HUES48 (cell line): ENCODE data around the gene ANKRD24.
A peak's percentile ranks its signal among the peaks of the same experiment; 100 is the strongest.
"Not testable (repeated sequence)": the region's sequence is repeated elsewhere in the genome, so short reads cannot be mapped to it uniquely, and the experiment has no call there.

Source experiments
- H3K27ac ChIP-seq: one replicate; pipeline ENCODE4 v1.7.0; 2013; ENCODE audit warnings: low read depth, low read length, inconsistent platforms
- H3K27me3 ChIP-seq: 2 replicates; pipeline ENCODE4 v1.6.1; 2013; ENCODE audit warnings: mild to moderate bottlenecking, low read length; ENCODE audit not compliant: control insufficient read depth, insufficient read depth
- H3K36me3 ChIP-seq: 2 replicates; pipeline ENCODE4 v1.6.1; 2013; ENCODE audit warnings: low read length; ENCODE audit not compliant: control insufficient read depth, insufficient read depth
- H3K4me1 ChIP-seq: 2 replicates; pipeline ENCODE4 v1.6.1; 2013; ENCODE audit warnings: mild to moderate bottlenecking, low read length; ENCODE audit not compliant: control insufficient read depth, insufficient read depth
- H3K4me3 ChIP-seq: 2 replicates; pipeline ENCODE4 v1.5.1; 2013; ENCODE audit warnings: mild to moderate bottlenecking, low read depth, low read length
- H3K9ac ChIP-seq: 2 replicates; pipeline ENCODE4 v1.6.1; 2013; ENCODE audit warnings: mild to moderate bottlenecking, low read depth, low read length, moderate library complexity
- H3K9me3 ChIP-seq: 2 replicates; pipeline ENCODE4 v1.6.1; 2013; ENCODE audit warnings: low read length; ENCODE audit not compliant: control insufficient read depth, insufficient read depth

Gene ANKRD24

GRCh38 chr19:4233282-4233853 lies 50.9 kb downstream of the ANKRD24 start:
- no peak overlapping the region for H3K9ac ChIP-seq
- H3K9me3 ChIP-seq = no peaks in the 10 kb centered on the region
- peaks cover 4% of the 10 kb centered on the region; the same call in 1 of the 2 replicates for H3K27me3 ChIP-seq
- no peaks in the 10 kb centered on the region for H3K36me3 ChIP-seq
- no peak overlapping the region for H3K4me3 ChIP-seq
- no peak overlapping the region for H3K27ac ChIP-seq
- no peaks in the 10 kb centered on the region; the same call in 1 of the 2 replicates for H3K4me1 ChIP-seq

DNA sequence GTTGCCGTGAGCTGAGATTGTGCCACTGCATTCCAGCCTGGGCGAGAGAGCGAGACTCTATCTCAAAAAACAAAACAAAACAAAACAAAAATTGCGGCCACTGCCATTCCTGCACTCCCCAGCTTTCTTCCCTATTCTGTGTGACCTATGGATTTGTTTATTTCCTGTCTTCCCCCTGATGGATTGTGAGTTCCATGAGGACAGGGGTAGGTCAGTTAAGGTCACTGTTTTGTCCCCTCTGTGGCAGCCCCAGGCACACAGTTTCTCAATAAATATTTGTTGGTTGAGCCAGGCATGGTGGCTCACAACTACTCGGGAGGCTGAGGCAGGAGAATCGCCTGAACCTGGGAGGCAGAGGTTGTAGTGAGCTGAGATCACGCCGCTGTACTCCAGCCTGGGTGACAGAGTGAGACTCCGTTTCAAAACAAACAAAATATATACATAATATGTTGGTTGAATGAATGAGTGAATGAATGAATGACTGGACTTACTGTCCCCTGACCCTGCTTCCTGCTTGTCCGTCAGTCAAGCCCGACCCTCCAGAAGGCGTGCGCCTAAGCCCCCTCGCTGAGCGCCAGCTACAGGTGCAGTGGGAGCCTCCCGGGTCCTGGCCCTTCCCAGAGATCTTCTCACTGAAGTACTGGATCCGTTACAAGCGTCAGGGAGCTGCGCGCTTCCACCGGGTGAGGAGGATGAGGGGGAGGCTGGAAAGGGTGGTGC lies 51.8 kb downstream of the ANKRD24 start:
- Histone ChIP-seq H3K27ac (no peak overlapping the region), H3K9me3 (no peaks in the 10 kb centered on the region), H3K9ac (no peak overlapping the region), H3K4me3 (no peak overlapping the region), H3K27me3 (no peaks in the 10 kb centered on the region), H3K36me3 (no peaks in the 10 kb centered on the region), H3K4me1 (no peaks in the 10 kb centered on the region; the same call in 1 of the 2 replicates)

DNA sequence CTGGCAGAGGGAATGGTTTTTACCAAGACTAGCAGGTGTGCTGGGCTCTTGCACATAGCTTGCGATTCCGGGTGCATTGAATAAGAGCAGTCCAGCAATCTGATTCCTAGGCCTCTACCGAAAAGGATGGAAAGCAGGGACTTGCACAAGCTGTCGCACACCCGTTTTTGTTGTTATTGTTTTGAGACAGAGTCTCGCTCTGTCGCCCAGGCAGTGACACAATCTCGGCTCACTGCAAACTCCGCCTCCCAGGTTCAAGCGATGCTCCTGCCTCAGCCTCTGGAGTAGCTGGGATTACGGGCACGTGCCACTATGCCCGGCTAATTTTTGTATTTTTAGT lies 52.3 kb downstream of the ANKRD24 start:
- no peaks in the 10 kb centered on the region for H3K36me3 ChIP-seq
- H3K27ac ChIP-seq = no peak overlapping the region
- no peaks in the 10 kb centered on the region for H3K27me3 ChIP-seq
- H3K4me3 ChIP-seq = no peak overlapping the region
- no peaks in the 10 kb centered on the region for H3K9me3 ChIP-seq
- H3K9ac ChIP-seq = no peak overlapping the region
- no peaks in the 10 kb centered on the region for H3K4me1 ChIP-seq

- H3K36me3 ChIP-seq, H3K9ac ChIP-seq, H3K9me3 ChIP-seq, H3K27me3 ChIP-seq, H3K4me3 ChIP-seq, H3K4me1 ChIP-seq, H3K27ac ChIP-seq: not testable (repeated sequence)
Measured at GRCh38 chr19:4237510-4237909, 55.0 kb downstream of the ANKRD24 start.

- Histone ChIP-seq H3K9ac (no peak overlapping the region), H3K27ac (no peak overlapping the region), H3K9me3 (no peaks in the 10 kb centered on the region), H3K36me3 (no peaks in the 10 kb centered on the region), H3K4me1 (no peaks in the 10 kb centered on the region), H3K4me3 (no peak overlapping the region), H3K27me3 (no peaks in the 10 kb centered on the region)
Measured at GRCh38 chr19:4238831-4239230, 56.3 kb downstream of the ANKRD24 start.

- Histone ChIP-seq H3K4me3 (no peak overlapping the region), H3K27ac (no peak overlapping the region), H3K36me3 (no peaks in the 10 kb centered on the region), H3K9ac (no peak overlapping the region), H3K27me3 (no peaks in the 10 kb centered on the region), H3K4me1 (no peaks in the 10 kb centered on the region), H3K9me3 (no peaks in the 10 kb centered on the region)
Measured at GRCh38 chr19:4241824-4242430, 59.4 kb downstream of the ANKRD24 start.

DNA sequence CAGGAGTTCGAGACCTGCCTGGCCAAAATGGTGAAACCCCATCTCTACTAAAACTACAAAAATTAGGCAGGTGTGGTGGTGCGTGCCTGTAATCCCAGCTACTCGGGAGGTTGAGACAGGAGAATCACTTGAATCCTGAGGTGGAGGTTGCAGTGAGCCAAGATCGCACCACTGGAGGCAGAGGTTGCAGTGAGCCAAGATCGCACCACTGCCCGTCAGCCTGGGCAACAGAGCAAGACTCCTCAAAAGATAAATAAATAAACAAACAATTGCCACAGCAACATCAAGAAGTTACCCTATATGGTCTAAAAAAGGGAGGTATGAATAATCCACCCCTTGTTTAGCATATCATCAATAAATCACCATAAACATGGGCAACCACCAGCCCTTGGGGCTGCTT lies 63.4 kb downstream of the ANKRD24 start:
- not testable (repeated sequence) for H3K9me3 ChIP-seq, H3K4me1 ChIP-seq, H3K27ac ChIP-seq, H3K9ac ChIP-seq, H3K27me3 ChIP-seq, H3K4me3 ChIP-seq
- peaks cover 19% of the 10 kb centered on the region for H3K36me3 ChIP-seq

DNA sequence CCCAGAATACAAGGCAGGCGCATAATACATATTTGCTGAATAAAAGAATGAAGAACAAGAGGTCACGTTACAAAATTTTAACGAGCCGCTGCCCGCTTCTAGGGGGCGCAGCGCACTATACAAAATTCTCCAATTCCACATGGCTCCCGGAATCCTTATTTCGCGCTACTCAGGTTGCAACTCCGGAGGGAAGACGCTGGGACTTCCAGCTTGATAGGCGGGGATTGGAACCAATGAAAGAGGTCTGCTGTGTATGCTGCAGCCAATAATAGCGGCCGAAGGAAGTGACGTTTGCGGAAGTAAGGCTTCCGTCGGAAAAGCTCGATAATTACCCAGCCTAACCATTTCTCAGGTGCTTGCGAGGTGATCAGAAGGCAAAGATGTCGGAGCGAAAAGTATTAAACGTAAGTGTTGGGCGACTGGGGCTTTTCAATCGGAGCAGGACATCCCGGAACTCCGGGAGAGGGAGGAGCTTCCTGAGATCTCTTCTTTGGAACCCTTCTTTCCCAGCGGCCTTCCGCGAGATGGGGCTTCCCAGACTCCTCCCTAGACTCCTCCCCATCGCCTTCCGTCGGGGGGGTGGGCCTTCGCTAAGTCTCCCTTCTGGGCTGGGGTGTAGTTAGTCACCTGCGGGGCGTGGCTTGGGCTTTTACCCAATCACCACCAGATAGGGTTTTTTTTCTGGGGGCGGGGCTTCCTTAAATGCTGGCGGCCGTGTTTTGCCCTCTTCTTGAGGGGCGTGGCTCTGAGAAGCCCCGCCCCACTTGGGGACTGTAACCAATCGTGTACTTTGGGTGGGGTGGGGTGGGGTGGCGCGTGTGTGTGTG lies 64.5 kb downstream of the ANKRD24 start, which contains the start of gene YJU2:
Gene YJU2 (plus strand): TSS at position 314 of the 827 bp plus-strand sequence. CDS start 67 bp downstream, at position 381.
- peak within 1 kb of the TSS; percentile 98 for H3K27ac ChIP-seq
- peak within 1 kb of the TSS; percentile 97 for H3K9ac ChIP-seq

DNA sequence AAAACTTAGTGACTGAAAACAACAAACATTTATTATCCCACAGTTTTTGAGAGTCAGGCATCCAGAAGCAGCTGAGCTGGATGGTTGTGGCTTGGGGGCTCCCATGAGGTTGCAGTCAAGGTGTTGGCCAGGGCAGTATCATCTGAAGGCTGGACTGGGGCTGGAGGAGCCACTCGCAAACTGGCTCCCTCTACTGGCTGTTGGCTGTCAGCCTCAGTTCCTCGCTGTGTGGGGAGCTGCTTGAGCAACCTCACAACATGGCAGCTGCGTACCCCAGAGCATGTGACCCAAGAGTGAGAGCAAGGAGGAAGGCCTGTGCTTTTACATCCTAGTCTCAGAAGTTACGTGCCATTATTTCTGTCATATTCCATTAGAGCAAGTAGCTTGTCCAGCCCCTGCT lies 74.1 kb downstream of the ANKRD24 start:
- Histone ChIP-seq H3K4me1 (no peaks in the 10 kb centered on the region), H3K9me3 (peaks cover 11% of the 10 kb centered on the region), H3K36me3 (peaks cover 67% of the 10 kb centered on the region)

More for the DNA sequence above, 64.5 kb downstream of the ANKRD24 start, which contains the start of gene YJU2:
- Histone ChIP-seq H3K36me3 (peaks cover 28% of the 10 kb centered on the region), H3K4me3 (peak within 1 kb of the TSS; percentile 94), H3K27me3 (no peaks in the 10 kb centered on the region), H3K9me3 (no peaks in the 10 kb centered on the region), H3K4me1 (no peaks in the 10 kb centered on the region)

GRCh38 chr19:4257025-4257424 lies 74.5 kb downstream of the ANKRD24 start:
- Histone ChIP-seq H3K4me1 (no peaks in the 10 kb centered on the region), H3K27ac (no peak overlapping the region), H3K27me3 (no peaks in the 10 kb centered on the region), H3K4me3 (no peak overlapping the region), H3K36me3 (peaks cover 68% of the 10 kb centered on the region), H3K9ac (no peak overlapping the region), H3K9me3 (peaks cover 11% of the 10 kb centered on the region)

More for the DNA sequence above, 74.1 kb downstream of the ANKRD24 start:
- Histone ChIP-seq H3K9ac (no peak overlapping the region), H3K27me3 (no peaks in the 10 kb centered on the region), H3K27ac (no peak overlapping the region), H3K4me3 (no peak overlapping the region)
